Stimulated activated CD4-positive, alpha-beta T cell treated with anti-CD3 and anti-CD28 coated beads, Interleukin-15, amount 100 ng/mL, for 48 hours (primary cell): ENCODE results near the gene ATP10D.
"Not testable (repeated sequence)": the region's sequence is repeated elsewhere in the genome, so short reads cannot be mapped to it uniquely, and the experiment has no call there.

Source experiments
- DNase-seq, 2 donors: peaks; one replicate each; pipeline ENCODE4 v3.0.0-alpha.2; 2020; ENCODE audit warnings: low read depth in 2 of 2

ATP10D gene

DNA sequence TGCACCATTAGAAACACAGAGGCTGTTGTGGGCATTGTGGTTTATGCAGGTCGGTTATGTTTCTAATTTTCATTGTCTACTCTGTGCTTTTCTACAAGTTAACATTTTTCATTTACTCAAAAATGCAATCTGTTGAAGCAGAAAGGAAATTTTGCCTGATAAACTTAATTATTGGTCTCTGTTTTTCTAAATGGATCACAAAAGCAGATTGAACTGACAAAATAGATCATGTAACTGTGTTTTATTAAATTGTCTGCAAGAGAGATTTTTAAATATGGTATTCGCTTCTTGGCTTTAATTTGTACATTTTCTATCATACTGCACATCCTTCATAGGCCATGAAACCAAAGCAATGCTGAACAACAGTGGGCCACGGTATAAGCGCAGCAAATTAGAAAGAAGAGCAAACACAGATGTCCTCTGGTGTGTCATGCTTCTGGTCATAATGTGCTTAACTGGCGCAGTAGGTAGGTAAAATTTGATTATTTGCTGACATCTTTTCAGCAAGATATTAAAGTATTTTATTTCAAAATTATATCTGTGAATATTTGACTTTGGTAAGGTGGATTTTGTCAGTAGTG lies 50.6 kb downstream of the ATP10D start:
- DNase-seq: no peak

DNA sequence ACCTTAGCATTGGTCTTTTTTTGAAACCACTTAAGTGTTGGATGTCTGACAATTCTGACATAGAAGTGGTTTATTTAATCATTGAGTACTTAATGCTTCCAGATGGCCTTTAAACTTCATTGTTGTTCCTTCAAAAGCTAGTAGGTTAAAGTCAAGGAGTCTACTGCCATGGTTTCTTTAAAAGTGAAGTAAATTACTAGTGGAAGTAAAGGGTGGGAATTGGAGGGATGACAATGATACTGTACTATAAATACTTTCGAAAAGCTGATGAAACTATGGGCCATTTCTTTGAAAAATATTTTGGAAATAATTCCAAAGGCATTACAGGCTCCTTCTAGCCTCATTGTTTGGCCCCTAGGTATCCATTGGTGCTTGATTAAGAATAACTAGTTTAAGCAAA lies 51.9 kb downstream of the ATP10D start:
- DNase-seq: no peak

DNA sequence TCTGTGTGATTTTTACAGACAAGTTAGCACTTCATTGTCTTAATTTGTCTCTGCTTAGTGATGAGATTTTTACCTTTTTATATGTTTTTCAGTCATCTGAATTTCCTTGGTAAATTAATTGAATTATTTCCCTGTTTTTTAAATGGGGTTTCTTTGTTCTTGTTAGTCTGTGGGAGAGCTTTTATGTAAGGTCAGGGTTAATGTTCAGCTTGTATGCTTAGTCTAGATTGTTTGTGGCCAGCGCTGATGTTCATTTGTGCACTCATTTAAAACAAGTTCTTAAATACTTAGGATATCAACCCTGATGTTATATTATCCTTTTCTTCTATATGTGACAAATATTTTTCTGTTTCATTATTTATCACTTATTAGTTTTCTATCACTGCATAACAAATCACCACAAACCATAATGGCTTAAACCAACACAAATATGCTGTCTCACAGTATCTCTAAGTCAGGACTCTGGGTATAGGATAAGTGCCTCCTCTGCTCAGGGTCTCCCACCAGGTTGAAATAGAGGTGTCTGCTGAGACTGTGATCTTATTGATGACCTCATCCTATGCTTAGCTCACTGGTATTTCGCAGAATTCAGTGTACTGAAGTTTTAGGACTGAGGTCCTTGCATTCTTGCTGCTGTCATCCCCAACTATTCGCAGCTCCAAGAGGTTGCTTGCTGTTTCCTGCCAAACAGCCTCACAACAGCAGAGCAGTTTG lies 53.2 kb downstream of the ATP10D start:
- no peak for DNase-seq

DNA sequence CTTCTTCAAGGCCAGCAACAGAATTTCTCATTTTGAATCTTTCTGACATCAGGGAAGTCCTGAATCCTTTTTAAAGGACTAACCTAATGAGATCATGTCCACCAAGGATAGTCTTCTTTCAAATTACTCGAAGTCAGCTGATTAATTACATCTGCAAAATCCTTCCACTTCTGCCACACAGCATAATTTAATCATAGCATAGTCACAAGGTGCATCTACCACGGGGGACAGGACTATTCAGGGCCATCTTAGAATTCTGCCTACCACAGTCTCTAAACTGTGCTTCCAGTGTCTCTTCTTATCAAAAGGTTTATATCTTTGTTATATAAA lies 53.7 kb downstream of the ATP10D start:
- DNase-seq: no peak

DNA sequence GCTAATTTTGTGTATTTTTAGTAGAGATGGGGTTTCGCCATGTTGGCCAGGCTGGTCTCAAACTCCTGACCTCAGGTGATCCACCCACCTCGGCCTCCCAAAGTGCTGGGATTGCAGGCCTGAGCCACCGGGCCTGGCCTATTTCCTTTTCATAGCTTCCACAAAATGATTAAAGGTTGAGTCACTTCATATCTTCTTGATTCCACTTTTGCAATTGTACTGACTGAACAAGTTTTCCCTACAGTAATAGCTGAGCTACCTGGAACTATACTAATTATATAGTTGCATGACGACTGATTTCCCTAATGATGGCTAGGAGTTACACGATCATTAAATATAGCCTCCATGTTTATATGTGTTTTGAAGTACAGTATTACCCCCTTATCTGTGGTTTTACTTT lies 57.6 kb downstream of the ATP10D start:
- DNase-seq: not testable (repeated sequence)

DNA sequence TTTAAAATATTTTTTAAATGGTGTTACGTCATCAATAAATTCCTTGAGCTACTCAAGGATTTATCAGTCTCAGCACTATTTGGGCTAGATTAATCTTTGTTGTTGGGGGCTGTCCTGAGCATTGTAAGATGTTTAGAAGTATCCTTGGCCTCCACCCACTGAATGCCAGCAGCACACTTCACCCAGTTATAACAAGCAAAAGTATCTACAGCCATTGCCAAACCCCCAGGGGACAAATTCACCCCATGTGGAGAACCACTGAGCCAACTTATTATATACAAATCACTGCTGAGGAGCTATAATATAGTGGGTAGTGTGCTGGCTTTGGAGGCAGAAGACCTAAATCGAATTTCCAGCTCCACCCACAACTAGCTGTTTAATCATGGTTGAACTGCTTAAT lies 58.3 kb downstream of the ATP10D start:
- DNase-seq: no peak

DNA sequence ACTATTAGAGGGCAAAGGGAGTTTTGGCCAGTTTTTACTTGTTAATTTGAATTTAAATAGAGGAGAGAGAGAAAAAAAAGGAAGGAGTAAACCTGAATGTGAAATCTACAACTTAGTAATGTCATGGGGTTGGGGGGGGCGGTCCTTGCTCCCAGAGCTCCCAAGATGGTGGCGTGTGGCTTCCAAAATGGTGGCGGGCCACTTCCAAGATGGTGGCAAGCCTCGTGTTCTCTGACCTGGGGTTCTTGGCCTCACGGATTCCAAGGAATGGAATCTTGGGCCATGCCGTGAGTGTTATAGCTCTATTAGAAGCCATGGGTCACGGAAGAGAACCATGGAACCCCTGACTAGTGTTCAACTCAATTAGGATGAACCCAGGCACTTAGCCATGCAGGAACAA lies 65.3 kb downstream of the ATP10D start:
- not testable (repeated sequence) for DNase-seq

DNA sequence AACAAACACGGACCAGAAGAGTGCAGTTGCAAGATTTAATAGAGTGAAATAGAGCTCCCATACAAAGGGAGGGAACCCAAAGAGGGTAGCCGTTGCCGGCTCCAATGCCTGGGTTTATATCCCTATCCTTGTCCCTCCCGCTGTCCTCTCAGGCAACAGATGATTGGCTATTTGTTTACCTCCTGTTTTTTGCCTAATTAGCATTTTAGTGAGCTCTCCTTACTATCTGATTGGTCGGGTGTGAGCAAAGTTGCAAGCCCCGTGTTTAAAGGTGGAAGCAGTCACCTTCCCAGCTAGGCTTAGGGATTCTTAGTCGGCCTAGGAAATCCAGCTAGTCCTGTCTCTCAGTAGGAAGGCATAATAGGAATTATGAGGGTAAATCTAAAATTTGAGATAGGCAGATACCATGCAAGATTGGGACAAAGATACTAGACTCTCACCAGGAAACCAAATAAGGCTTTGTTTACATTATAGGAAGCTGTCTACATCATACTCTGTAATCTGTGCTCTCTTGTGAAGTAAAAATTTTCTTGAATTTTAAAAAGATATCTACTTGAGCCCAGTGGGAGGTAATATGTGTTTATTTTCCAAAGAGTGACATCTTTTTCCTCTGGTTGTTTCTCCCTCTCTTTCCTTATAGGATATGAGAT lies 65.9 kb downstream of the ATP10D start:
- no peak for DNase-seq

DNA sequence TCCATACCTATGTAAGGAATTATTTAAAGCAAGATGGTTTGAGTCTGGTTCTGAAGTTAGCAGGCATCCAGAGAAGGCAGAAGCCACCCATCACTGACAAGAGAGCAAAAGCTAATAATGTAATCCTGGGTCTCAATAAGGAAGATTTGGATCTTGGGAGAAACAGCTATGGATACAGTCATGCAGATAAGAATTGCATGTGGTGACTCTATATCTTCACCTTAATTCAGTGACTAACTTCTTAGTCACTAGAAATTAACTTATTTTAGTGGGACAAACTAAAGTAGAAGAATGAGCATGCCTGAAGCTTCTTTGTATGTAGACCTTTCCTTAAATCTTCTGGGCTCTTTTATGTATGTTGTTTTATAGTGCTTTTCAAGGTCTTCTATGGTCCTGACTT lies 66.6 kb downstream of the ATP10D start:
- DNase-seq: no peak

DNA sequence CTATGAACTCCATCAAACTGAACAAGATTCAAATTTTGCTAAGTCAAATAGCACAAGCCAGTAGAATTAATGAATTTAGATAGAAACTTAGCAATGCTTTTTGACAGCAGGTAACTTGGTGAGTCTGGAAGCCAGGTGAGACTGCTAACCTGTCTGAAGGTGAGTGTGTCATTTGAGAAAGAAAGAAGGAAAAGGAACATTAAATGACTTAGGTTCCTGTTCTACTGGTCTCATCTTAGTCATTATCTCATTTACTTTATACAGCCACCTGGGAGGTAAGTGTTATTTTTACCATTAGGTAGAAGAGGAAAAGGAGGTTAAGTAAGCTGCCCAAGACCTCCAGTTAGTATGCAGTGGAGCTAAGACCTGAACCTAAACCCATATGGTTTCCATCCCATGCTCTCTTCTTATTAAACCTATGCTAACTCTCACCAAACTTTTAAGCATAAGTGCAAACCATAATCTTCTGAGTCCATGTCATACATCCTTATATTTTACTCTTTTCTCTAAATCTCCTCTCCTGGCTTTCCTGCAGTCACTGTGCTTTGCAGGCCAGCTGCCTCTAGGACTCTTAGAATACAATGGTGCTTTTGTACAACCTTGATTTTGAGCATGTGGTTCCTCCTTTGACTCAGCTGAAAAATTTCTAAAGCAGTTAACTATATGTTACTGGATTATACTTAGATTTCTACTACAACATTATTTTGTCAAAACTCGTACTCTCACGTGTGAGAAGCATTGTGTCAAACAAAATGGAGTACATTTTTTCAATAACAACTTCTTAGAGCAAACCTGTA lies 68.5 kb downstream of the ATP10D start:
- DNase-seq: no peak

DNA sequence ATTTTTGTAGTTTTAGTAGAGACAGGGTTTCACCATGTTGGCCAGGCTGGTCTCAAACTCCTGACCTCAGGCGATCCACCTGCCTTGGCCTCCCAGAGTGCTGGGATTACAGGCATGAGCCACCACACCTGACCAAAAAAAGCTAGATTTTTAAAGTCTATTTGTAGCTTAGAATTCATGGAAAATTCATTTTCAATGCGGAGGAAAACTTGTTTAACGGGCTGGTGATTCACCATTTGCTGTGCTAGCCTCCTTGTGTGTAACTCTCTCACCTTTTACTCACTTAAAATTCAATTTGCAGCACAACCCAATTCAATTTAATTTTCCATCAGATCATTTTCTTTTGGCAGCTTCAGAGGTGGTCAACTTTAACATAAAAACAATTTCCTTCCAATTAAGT lies 70.8 kb downstream of the ATP10D start:
- not testable (repeated sequence) for DNase-seq

DNA sequence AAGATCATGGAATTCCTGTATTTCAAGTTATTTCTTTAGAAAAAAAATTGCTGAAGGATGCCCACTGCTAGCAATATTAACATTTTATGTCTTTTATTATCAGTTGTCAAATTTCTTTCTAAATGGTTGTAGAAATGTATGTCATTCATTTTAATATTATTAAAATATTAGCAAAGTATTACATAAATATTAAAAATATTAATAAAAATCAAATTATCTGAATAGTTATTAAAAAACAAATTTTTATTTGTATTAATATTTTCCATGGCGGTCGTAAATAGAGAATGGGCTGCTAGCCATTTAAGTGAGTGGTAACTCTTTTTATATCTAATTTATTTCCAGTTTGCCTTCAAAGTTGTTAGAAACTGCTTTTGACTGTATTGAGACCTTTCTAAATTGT lies 72.2 kb downstream of the ATP10D start:
- DNase-seq: no peak

DNA sequence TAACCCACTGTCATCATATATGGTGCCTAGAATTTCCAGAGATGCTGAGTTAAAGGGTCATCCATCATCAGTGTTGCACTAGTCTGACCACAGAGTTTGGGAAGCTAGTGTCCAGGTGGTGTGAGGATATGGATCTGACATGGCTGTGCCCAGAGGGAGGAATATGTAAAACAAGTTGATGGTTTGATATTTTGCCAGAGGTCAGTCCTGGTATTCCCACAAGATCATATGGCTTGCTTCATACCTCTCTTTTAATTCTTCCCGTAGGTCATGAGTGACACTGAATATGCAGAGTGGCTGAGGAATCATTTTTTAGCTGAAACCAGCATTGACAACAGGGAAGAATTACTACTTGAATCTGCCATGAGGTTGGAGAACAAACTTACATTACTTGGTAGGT lies 75.6 kb downstream of the ATP10D start:
- DNase-seq: no peak

DNA sequence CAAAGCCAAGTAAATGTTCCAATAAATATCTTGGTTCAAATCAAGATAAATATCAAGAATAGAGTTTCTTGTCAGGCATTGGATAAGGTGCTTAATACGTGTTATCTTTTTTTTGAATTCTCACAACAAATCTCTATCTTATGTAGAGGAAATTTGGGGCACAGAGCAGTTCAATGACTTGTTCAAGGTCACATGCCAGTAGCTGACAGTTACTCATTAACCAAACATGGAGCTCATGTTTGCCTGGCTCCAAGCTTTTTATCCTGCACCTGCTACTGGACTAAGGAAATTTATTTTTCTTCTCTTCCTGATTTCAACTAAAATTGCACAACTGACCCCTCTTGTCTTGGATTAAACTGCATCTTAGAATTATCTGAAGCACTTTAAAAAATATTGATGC lies 76.3 kb downstream of the ATP10D start:
- DNase-seq: no peak

DNA sequence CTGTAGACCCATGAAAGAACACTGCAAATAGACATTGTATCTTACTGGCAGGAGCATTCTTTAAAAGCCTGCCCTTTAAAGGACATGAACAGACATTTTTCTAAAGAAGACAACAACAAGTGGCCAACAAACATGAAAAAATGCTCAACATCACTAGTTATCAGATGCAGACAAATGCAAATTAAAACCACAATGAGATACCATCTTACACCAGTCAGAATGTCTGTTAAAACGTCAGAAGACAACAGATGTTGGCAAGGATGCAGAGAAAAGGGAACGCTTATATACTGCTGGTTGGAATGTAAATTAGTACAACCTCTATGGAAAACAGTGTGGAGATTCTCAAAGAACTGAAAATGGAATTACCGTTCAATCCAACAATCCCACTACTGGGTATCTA lies 77.2 kb downstream of the ATP10D start:
- DNase-seq: no peak

DNA sequence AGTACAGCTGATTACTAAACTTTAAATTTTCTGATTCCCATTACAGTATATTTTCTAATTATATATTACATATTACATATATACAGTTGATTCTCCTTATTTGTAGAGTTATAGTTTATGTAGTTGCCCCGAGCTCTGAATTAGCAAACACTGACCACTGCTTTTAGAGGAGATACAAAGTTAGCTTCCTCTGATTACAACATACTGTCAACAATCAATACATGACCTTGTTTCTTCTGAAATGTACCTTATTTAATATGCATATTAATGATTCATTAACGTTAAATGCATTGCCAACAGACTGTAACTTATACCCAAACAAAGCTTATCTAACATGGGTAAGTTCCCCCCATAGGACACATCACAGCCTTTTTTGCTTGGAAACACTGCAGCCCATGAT lies 81.5 kb downstream of the ATP10D start:
- DNase-seq: no peak

DNA sequence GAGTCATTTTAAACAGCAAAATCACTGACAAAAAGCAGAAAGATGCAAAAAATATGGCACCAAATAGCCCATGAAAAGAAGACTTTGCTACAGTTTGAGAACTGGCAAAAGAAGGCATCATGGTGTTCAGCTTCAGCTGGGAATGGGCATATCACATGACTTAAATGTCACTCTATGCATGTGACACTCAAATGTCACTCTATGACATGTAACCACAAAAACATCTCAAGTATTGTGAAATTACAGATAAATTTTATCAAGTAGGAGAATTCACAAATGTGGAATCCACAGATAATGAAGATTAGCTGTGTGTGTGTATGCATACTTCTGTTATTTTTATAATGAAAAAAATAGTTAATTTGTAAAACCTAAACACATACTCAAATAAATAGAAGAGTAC lies 81.9 kb downstream of the ATP10D start:
- no peak for DNase-seq

DNA sequence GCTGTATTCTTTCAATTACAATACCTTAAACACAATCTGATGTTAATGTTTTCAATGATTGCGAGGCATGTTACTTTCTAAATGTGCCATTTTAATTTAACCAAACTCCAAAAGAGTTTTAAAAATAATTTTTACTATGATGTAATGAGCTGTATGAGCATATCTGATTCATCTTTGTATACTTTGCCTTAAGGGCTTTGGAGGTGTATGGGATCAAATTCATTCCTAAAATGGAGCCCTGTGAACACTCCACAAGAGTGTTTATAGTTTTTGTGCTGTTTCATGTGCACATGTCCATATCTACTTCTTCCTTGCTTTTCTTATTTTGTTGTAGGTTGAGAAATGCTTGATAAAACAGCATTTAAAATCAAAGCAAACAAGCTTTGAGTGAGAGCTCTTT lies 82.4 kb downstream of the ATP10D start:
- no peak for DNase-seq

DNA sequence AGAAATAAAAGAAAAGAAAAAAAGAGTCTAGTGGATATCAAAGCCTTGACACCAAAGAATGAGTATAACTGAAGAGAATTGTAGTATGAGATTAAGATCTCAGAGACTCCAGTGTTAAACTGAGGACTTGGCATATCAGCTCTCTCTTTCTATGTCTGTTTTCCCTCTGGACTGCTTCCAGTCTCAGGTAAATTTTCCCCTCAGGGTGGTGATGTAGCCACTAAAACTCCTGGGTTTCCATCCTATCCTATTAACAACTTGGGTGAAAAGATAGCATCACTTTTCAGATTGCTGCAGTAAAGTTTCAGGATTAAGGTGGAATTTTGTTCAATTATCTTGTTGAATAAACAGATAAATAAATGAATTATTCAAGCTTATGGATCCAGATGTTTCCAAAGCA lies 85.7 kb downstream of the ATP10D start:
- DNase-seq: no peak

DNA sequence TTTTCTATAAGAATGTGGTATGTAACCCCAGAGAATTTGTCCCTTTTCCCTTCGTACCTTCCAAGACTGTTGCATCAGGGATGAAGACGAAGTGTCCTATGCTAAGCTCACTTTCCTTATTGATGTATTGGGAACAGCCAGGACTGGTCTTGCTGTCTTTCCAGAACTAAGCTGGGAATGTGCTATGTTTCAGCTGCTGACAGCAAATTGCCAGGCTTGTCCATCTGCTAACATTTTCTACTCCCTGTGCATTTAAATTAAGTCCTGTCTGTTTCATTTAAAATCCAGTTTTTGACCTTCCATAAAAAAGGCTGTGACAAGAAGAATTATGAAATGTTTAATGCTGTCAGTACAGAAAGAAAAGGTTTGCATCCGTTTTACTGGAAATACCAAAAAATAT lies 87.9 kb downstream of the ATP10D start:
- no peak for DNase-seq

DNA sequence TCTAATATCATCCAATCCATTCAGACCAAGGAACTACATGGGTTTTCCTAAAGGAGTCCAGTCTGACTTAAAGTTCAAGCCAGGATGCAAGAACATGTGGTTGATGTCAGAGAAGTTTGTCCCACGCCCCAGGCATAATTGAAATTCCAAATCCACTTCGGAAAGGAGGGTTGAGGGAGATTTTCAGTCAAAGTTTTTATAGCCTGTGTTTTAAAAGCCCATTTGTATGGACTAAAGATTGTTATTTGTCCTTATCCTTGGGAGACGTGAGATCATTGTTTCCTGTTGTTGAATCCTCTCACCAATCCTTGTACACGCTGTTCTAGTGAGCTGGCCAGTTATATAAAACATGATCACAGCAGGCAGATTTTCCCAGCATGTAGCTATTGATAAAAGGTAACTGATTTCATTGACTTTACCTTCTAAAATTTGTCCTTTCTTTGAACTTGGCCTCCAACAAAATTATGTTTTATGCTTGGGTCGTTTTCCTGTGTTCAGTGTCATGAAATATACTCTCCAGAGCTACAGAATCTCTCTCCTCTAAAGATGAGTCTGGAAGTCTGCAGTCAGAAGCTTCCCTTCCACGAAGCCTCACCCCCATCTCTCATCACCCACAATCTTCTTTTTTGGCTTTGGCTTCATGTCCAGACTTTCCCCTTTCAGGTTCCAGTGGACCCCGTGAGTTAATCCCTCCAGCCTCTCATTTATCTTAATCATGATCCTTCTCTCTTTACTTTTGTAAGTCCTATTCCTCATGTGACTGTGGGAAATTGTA lies 92.9 kb downstream of the ATP10D start:
- DNase-seq: no peak

DNA sequence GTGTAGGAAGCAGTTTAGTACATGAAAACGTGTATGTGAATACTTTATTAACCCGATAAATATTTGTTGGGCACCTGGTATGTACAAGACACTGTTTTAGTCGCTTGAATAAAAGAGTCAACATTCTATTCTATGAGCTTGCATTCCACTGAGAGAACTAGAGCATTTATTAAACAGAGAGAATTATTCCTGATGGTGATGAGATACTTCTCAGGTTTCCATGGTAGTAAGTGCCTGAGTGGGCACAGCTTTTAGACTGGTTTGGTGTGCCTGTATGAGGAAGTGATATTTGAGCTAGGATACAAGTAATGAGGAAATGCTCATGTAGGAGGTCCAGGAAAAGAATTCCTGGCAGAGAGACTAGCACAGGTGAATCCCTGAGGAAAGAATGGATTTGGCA lies 94.2 kb downstream of the ATP10D start:
- no peak for DNase-seq
